A673 (cell line): ENCODE measurements around the gene CEACAM21.

Experiments
- CTCF ChIP-seq: fragments of 300-800, 200-600 bp; sonication (generic); conservative IDR thresholded peaks from 2 replicates; pipeline ENCODE4 v1.5.1; 2017; ENCODE audit warnings: low read depth, mild to moderate bottlenecking, antibody characterized with exemption, low read length, moderate library complexity, mixed read lengths
- EZH2 ChIP-seq: fragments of 200-600 bp; sonication (generic); IDR thresholded peaks from 2 replicates; pipeline ENCODE4 v1.6.1; 2017; ENCODE audit warnings: borderline replicate concordance, low read depth, mild to moderate bottlenecking, mixed read lengths, antibody characterized with exemption, low read length; ENCODE audit not compliant: poor library complexity, severe bottlenecking

DNA sequence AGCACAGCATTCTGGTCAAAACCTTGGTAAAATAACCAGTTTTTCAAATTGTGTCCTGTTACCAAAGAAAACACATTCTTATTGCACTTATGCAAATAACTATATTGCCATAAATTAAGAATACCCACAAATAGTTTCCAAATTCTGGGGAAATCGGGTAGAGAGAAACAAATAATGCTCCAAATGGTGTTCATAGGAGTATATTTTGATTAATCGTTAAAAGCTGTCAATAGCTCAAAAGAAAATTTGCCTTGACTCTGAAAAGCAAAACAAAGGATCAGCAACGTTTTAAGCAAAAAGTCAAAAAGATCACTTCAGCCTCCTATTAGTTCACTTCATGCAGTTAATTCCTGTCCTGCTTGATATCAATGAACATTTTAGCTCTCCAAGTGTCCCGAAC is 22.2 kb upstream of the CEACAM21 start:
- no peak for TF ChIP-seq CTCF
- no peak for TF ChIP-seq EZH2
